Left cardiac atrium (tissue), 4 donors: ENCODE data around the gene PRICKLE2. TPM values are rescaled to one million over a fixed set of nuclear protein-coding genes. Genes with fewer than 3 reads are reported as not detected.
A peak's percentile ranks its signal among the peaks of the same experiment; 100 is the strongest.

Experiments
- ATAC-seq, 2 donors: fragments of 200-7000 bp; cut with Tn5 transposase; one replicate each; pipeline ENCODE4 v1.9.1; 2020; ENCODE audit warnings: mild to moderate bottlenecking in 2 of 2, moderate library complexity in 2 of 2
- DNase-seq: peaks from one replicate; pipeline ENCODE4 v3.0.0-alpha.2; 2020
- intact Hi-C, 2 donors: fragments of 100-400 bp; cut with DNase I; formaldehyde crosslinking; loops; one replicate each; pipeline versions ENCODE4 v1.14.1 to v1.15.1; 2022 to 2023
- total RNA-seq, 2 donors: library from RNA; stranded (reverse); fragmentation: NEBNext Ultra II Directional; extraction: Animal tissue kit (Norgen Biotek cat#: 25700); gene quantifications; one replicate each; pipeline ENCODE4 v1.2.1, GENCODE V29; 2021
- donor health status: DM: no; HTN: yes; CAD: no.
- donor health status: DM: no; HTN: yes; CAD: no; lungs with severe emphysema.
- donor health status: DM: yes; HTN: yes; CAD: no.
- donor health status: Dilated cardiomyopathy.

PRICKLE2 gene
- total RNA-seq, 2 donors from 2014 or later: 21.0 to 21.9 TPM

DNA sequence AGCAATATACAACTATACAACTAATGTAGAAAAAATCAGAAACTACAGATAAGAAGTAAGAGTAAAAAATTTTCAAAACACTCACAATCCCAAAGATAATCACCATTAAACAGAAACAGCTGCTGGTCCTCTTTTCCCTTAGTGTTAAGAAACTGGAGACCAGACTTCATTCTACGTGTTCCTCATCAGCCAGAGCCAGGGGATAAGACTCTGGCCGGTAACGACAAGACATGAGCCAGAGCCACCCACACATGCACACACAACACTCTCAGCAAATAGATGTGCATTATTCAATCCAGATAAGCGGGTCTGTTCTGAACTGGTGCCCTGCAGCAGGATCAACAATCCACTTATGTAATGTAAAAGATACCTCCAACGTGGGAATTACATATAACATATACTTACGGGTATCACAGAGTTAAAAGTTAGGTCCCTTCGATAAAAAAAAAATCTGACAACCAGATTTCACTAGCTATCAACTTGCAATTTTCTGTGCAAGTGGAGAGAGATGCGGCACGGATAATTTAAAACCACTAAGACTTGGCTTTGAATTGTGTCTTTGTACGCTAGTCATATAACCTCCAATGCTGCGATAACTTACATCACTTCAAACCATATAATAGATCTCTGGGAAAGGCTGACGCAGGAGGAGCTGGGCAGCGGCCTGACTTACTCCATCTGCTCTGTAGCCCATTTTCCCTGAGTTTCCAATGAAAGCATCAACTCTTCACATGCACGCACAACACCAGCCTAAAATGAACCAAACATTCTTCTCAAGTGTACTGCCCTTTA lies 17.8 kb downstream of the PRICKLE2 start:
- DNase-seq (peak; percentile 66), ATAC-seq (peak; percentile 74 to 78)
- intact Hi-C loops: no loop called here

- intact Hi-C loops: no loop called here
- DNase-seq (no peak), ATAC-seq (no peak)
Measured at GRCh38 chr3:64203969-64204908, 21.0 kb downstream of the PRICKLE2 start.

DNA sequence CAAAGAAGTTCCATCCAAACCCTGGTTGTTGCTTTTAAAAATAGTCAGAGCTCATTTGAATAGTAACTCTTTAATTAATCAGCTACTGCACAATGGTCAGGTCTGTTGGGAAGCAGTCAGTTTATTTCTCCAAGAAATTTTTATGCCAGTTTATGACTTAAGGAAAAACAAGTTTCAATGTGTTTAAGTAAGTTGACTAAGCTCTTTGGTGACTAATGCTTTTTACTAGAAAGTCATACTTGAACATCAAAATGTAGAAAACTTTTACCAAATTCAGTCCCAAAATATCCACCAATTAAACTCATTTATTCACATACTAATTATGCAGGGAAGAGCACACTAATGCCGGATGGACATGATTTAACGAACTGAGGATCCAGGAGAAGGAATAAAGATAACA lies 22.1 kb downstream of the PRICKLE2 start:
- intact Hi-C loops: no loop called here
- ATAC-seq (no peak), DNase-seq (no peak)

DNA sequence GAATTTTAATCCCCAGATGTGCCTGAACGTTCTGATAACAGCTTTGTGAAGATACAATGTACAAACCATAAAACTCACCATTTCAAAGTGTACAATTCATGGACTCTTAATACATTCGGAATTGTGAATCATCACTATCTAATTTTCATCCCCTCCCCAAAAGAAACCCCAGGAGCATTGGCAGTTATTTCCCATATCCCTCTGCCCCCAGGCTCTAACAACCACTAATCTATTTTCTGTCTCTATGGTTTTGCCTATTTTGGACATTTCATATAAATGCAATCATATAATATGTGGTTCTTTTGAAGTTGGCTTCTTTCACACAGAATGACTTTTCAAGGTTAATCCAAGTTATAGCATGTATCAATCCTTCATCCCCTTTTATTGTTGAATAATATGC lies 25.3 kb downstream of the PRICKLE2 start:
- intact Hi-C loops: no loop called here
- DNase-seq (no peak), ATAC-seq (no peak)

- intact Hi-C loops: no loop called here
- no peak for ATAC-seq
- no peak for DNase-seq
Measured at GRCh38 chr3:64196236-64196929, 28.9 kb downstream of the PRICKLE2 start.

GRCh38 chr3:64195789-64196188 lies 29.5 kb downstream of the PRICKLE2 start:
- intact Hi-C loops: no loop called here
- no peak for ATAC-seq
- no peak for DNase-seq

GRCh38 chr3:64191822-64192221 lies 33.4 kb downstream of the PRICKLE2 start:
- intact Hi-C loops: no loop called here
- DNase-seq (no peak), ATAC-seq (no peak)

DNA sequence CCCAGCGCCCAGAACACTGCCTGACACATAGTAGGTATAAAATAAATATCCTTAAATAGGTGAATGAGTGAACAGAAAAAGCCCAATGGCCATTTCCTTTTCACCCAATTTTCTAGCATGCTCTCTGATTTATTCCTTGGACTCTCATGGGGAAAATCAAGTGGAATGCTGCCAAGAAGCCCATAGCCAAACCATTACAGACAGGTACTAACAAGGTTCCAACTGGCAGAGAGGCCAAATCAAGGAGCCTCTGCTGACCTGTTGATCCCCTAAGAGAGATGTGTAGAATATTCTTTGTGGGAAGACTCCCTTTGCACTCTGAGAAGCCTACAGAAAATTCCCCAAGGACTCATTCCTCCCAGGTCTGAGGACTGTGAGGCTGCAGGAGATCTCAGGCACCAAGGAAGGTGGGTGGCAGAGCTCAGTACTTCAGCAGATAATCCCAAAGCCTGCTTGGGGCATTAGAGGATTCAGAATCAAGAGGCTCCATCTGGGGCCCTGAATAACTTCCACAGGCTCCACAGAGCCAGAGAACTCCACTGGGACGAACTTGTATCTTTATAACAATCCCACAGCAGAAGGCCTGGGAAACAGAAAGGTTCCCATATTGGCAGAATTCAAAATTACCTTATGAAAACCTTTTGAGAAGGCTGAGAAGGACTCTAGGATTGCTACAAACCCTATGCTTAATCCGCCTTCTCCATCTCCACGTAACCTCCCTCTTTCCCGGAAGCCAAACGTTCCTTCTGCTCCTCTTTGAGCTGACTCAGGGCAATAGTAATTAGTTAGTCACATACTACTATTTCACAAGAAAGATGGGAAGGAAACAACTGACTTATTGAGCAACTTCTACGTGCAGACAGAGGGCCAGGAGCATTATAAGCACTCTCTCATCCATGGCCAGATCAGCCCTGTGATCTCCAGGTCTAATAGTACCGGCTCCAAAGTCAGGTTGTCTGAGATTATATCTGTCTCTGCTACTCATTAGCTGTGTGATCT lies 34.5 kb downstream of the PRICKLE2 start:
- DNase-seq: no peak
- intact Hi-C loops: no loop called here
- ATAC-seq: peak in 1 of 2 donors; percentile 4

GRCh38 chr3:64188810-64189560 lies 36.3 kb downstream of the PRICKLE2 start:
- peak; percentile 50 for DNase-seq
- intact Hi-C loops: loop anchor here in 1 of 2 donors (10.0 kb wide), 1 partner anchor 76 kb away; no protein-coding TSS in a partner anchor
- peak; percentile 66 to 78 for ATAC-seq

GRCh38 chr3:64187065-64187959 lies 38.0 kb downstream of the PRICKLE2 start:
- intact Hi-C loops: loop anchor here in 1 of 2 donors (10.0 kb wide), 1 partner anchor 77 kb away; no protein-coding TSS in a partner anchor
- ATAC-seq (peak; percentile 75 to 76), DNase-seq (peak; percentile 71)

- DNase-seq: no peak
- intact Hi-C loops: loop anchor here in 1 of 2 donors (10.0 kb wide), 1 partner anchor 78 kb away; no protein-coding TSS in a partner anchor
- ATAC-seq: peak; percentile 1
Measured at GRCh38 chr3:64186667-64187064, 38.6 kb downstream of the PRICKLE2 start.

- no peak for ATAC-seq
- intact Hi-C loops: loop anchor here in 1 of 2 donors (10.0 kb wide), 1 partner anchor 79 kb away; no protein-coding TSS in a partner anchor
- DNase-seq: no peak
Measured at GRCh38 chr3:64185436-64185835, 39.8 kb downstream of the PRICKLE2 start.

DNA sequence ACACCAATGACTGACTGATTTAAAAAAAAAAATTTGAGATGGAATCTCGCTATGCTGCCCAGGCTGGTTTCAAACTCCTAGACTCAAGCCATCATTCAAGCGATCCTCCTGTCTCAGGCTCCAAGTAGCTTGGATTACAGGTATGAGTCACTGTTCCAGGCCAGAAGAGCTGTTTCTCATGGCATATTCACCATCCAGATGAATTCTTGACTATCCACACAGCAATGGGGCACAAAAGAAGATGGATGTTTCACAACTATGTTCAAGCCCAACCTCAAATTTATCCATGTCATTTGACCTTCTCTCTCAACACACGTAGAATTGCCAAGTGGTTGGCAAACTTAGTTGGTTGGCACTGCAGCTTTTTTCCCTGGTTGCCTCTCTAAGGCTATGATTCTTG lies 40.6 kb downstream of the PRICKLE2 start:
- intact Hi-C loops: loop anchor here in 1 of 2 donors (10.0 kb wide), 1 partner anchor 80 kb away; no protein-coding TSS in a partner anchor
- DNase-seq: no peak
- ATAC-seq: peak in 1 of 2 donors; percentile 23

DNA sequence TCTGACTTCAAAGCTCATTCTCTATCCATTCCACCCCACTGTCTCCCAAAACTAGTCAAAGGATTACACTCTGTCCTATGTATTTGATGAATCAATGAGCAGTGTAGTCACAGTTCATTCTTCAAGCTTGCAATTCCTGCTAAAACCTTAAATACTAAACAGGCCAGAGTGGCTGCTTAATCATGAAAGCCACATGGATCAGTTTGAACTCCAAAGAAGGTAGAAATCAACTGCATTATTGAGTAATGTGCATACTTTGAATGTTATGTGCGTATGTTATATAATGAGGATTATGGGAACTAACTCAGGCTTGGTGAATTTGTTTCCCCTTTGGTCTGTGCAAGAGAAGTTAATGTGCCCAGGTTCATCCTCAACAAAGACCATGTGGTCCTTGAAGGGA lies 45.4 kb downstream of the PRICKLE2 start:
- intact Hi-C loops: loop anchor here in 1 of 2 donors (10.0 kb wide), 1 partner anchor 85 kb away; no protein-coding TSS in a partner anchor
- no peak for DNase-seq
- no peak for ATAC-seq

GRCh38 chr3:64179249-64179648 lies 46.0 kb downstream of the PRICKLE2 start:
- DNase-seq: no peak
- intact Hi-C loops: no loop called here
- ATAC-seq: no peak

- DNase-seq (no peak), ATAC-seq (no peak)
- intact Hi-C loops: no loop called here
Measured at GRCh38 chr3:64178419-64178818, 46.8 kb downstream of the PRICKLE2 start.
